Stimulated activated effector memory CD8-positive, alpha-beta T cell treated with anti-CD3 and anti-CD28 coated beads, Interleukin-12 subunit alpha, Interleukin-12 subunit beta, amount 100 ng/mL, for 72 hours (primary cell): ENCODE measurements around the gene SERAC1.

Source experiments
- ATAC-seq: fragments of 150-1000 bp; cut with Tn5 transposase; 2 replicates; pipeline ENCODE4 v1.10.0; 2021
- DNase-seq, 2 donors: peaks; one replicate each; pipeline ENCODE4 v3.0.0; 2021 to 2022; ENCODE audit warnings: low spot score in 2 of 2
- H3K27ac Mint-ChIP-seq: one replicate; pipeline ENCODE4 v1.8.0; 2022; ENCODE audit warnings: mild to moderate bottlenecking, mixed read lengths
- H3K36me3 Mint-ChIP-seq: one replicate; pipeline ENCODE4 v1.8.0; 2022; ENCODE audit warnings: mild to moderate bottlenecking, mixed read lengths
- H3K4me1 Mint-ChIP-seq: one replicate; pipeline ENCODE4 v1.8.0; 2022; ENCODE audit warnings: mixed read lengths
- H3K4me3 Mint-ChIP-seq: one replicate; pipeline ENCODE4 v1.8.0; 2022; ENCODE audit warnings: mild to moderate bottlenecking, mixed read lengths
- H3K9me3 Mint-ChIP-seq: one replicate; pipeline ENCODE4 v1.8.0; 2022; ENCODE audit warnings: mixed read lengths

Gene SERAC1

DNA sequence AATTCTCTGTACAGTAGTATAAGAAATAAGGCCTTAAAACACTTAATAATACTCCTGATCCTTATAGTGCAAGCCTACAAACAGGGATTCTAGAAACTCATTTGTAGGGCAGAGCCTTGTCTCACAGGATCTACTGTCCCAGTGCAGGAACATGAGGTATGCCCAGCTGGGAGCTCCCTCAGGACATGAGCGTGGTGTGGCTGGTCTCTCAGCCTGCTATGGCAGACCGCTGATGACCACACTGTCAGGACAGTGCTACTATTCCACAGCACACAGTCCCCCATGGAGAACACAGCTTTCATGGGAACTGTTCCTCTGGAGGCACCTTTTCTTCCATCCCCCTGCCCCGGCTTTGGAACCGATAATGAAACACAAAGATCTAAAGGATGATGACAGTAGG is 53.0 kb downstream of the SERAC1 start:
- H3K9me3 Mint-ChIP-seq: no peaks in the 10 kb centered on the region
- H3K36me3 Mint-ChIP-seq: peaks cover 29% of the 10 kb centered on the region
- H3K4me1 Mint-ChIP-seq: no peaks in the 10 kb centered on the region
- H3K27ac Mint-ChIP-seq: no peak overlapping the region
- H3K4me3 Mint-ChIP-seq: no peak overlapping the region
- ATAC-seq (no peak), DNase-seq (no peak)

DNA sequence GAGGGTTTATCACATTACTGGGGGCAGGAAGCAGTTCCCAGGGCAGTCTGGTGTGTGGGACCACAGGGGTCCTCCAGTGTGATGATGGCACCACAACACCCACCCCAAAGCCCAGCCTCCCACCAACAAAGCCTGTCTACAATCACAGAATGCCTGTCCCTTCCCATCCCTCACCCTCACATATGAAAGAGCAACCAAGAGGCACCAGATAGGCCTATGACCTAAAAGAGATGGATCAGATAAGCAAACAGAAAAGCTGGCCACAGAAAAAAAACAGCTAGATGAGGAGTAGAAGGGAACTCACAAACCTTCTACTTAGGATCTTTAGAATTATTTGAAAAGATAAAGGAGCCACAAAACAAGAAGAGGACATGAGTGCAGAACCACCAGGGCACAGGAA is 54.3 kb downstream of the SERAC1 start:
- Mint-ChIP-seq H3K4me3 (no peak overlapping the region), H3K4me1 (no peaks in the 10 kb centered on the region), H3K9me3 (no peaks in the 10 kb centered on the region), H3K27ac (no peak overlapping the region), H3K36me3 (peaks cover 42% of the 10 kb centered on the region)
- DNase-seq (no peak), ATAC-seq (no peak)

DNA sequence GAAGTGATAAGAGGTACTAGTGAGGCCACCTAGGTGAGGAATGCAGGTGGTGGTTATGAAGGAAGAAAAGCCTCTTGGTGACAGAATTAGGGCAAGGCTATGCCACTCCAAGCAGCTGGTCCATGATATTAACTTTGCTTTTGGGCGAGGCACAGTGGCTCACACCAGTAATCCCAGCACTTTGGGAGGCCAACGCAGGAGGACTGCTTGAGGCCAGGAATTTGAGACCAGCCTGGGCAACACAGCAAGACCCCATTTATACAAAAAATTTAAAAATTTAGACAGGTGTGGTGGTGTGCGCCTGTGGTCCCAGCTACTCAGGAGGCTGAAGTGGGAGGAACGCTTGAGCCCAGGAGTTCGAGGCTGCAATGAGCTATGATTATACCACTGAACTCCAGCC is 56.1 kb downstream of the SERAC1 start:
- ATAC-seq: no peak
- H3K27ac Mint-ChIP-seq: no peak overlapping the region

DNA sequence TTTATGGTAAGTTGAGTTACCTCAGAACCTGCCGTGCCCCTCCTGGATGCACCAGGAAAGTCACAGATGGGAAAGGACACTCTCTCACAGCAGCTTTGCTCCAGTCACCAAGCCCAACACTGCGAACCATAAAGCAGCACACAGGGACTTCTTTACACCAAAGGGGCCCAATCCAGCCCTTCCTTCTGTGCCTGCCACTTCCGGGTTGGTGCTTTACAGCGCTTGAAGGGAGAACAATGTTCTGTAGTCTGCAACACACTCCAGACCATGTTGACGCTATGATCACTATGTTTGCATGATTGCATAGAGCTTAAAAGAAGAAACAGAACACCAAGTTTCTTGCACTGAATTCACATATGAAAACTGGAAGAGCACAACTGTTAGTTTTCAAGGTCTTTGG is 57.1 kb downstream of the SERAC1 start:
- H3K27ac Mint-ChIP-seq: no peak overlapping the region
- DNase-seq (no peak), ATAC-seq (no peak)
- H3K4me1 Mint-ChIP-seq: no peaks in the 10 kb centered on the region
- no peak overlapping the region for H3K4me3 Mint-ChIP-seq
- no peaks in the 10 kb centered on the region for H3K9me3 Mint-ChIP-seq
- H3K36me3 Mint-ChIP-seq: peaks cover 42% of the 10 kb centered on the region

More for the DNA sequence above, 56.1 kb downstream of the SERAC1 start:
- Mint-ChIP-seq H3K36me3 (peaks cover 45% of the 10 kb centered on the region), H3K9me3 (no peaks in the 10 kb centered on the region), H3K4me3 (no peak overlapping the region), H3K4me1 (no peaks in the 10 kb centered on the region)
- no peak for DNase-seq

DNA sequence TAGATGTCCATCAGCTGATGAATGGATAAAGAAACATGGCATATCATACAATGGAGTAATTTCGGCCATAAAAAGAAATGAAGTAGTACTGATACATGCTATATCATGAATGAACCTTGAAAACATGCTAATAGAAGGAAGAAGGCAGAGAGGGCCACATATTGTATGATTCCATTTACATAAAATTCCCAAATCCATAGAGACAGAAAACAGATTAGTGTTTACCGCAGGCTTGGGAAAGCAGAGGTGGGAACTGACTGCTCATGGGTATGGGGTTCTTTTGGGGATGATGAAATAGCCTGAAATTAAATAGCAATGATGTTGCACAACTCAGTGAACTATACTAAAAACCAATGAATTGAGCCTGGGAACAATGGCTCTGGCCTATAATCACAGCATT is 58.3 kb downstream of the SERAC1 start:
- Mint-ChIP-seq H3K36me3 (peaks cover 42% of the 10 kb centered on the region), H3K27ac (no peak overlapping the region), H3K4me1 (no peaks in the 10 kb centered on the region), H3K9me3 (no peaks in the 10 kb centered on the region), H3K4me3 (no peak overlapping the region)
- no peak for ATAC-seq
- no peak for DNase-seq

DNA sequence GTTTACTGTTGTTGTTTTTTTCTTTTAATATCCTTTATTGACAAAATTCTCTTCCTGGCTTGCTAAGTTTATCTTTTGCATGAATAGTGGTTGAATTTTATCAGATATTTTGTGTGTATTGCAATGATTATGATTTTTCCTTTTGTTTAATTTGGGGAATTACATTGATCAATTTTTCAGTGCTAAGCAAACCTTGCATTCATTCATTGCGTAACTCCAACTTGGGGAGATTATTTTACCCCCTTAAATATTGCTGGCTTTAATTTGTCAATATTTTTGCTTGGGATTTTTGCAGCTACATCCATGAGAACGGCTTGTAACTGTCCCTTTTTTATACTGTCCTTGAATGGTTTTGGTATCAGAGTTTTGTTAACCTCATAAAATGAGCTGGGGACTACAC is 63.4 kb downstream of the SERAC1 start:
- no peaks in the 10 kb centered on the region for H3K9me3 Mint-ChIP-seq
- peaks cover 20% of the 10 kb centered on the region for H3K36me3 Mint-ChIP-seq
- DNase-seq: no peak
- ATAC-seq: no peak
- H3K4me1 Mint-ChIP-seq: no peaks in the 10 kb centered on the region
- no peak overlapping the region for H3K27ac Mint-ChIP-seq
- H3K4me3 Mint-ChIP-seq: no peak overlapping the region

DNA sequence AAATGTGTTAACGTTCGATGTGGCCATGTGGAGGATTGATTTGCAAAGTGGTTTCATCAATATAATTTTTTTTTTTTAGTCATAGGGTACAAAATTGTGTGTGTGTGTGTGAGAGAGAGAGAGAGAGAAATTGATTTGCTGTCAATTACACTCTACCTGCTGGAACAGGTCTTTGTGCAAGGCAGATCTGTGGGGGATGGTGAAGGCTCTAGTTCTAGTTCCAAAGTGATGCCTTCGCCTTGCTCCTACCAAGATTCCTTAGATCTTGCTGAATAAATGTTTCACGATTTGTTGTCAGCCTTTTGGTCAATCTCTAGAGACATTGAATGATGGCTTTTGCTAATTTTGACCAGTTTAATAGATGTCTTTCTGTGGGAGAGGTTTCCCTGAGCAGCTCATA is 64.8 kb downstream of the SERAC1 start:
- no peak for ATAC-seq
- no peak overlapping the region for H3K4me3 Mint-ChIP-seq
- H3K9me3 Mint-ChIP-seq: no peaks in the 10 kb centered on the region
- no peak for DNase-seq
- no peak overlapping the region for H3K27ac Mint-ChIP-seq
- H3K4me1 Mint-ChIP-seq: no peaks in the 10 kb centered on the region
- H3K36me3 Mint-ChIP-seq: peaks cover 16% of the 10 kb centered on the region

DNA sequence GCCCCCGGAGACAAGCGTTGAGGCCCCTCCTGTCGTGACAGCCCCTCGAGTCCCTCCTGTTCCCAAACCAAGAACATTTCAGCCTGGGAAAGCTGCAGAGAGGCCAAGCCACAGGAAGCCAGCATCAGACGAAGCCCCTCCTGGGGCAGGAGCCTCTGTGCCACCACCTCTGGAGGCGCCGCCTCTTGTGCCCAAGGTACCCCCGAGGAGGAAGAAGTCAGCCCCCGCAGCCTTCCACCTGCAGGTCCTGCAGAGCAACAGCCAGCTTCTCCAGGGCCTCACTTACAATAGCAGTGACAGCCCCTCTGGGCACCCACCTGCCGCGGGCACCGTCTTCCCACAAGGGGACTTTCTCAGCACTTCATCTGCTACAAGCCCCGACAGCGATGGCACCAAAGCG is 72.4 kb downstream of the SERAC1 start:
- Mint-ChIP-seq H3K9me3 (no peaks in the 10 kb centered on the region), H3K27ac (peak overlapping the region; percentile 60), H3K36me3 (peaks cover 73% of the 10 kb centered on the region), H3K4me1 (no peaks in the 10 kb centered on the region), H3K4me3 (no peak overlapping the region)
- no peak for DNase-seq
- no peak for ATAC-seq

DNA sequence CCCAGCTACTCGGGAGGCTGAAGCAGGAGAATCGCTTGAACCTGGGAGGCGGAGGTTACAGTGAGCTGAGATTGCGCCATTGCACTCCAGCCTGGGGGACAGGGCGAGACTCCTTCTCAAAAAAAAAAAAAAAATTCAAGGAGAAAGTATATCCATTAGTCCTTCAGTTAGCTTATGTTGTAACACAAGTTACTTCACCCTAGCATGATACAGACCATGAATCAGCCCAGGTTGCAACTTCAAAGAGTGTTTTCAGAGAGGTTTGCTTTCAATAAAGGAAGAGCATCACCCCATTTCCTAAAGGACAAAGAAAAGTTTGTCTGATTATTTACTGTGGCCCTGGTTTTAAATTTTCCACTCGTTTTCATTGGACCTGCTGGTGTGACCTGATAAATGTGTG is 73.0 kb downstream of the SERAC1 start:
- ATAC-seq: no peak
- H3K36me3 Mint-ChIP-seq: peaks cover 79% of the 10 kb centered on the region
- DNase-seq: no peak
- H3K27ac Mint-ChIP-seq: no peak overlapping the region
- H3K4me3 Mint-ChIP-seq: no peak overlapping the region
- H3K4me1 Mint-ChIP-seq: no peaks in the 10 kb centered on the region
- no peaks in the 10 kb centered on the region for H3K9me3 Mint-ChIP-seq

DNA sequence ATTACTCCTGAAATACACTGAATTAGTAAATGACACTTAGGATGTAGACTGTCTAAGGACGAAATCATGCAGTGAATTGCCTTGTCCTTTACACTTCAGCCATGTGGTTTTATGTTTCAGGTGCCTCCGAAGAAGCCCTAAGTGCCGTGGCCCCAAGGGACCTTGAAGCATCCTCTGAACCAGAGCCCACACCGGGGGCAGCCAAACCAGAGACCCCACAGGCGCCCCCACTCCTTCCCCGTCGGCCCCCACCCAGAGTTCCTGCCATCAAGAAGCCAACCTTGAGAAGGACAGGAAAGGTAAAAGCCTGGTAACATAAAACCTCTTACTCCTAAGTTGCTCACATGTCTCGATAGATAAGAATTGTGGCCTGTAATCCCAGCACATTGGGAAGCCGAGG is 75.3 kb downstream of the SERAC1 start:
- Mint-ChIP-seq H3K27ac (no peak overlapping the region), H3K36me3 (peaks cover 89% of the 10 kb centered on the region), H3K4me3 (no peak overlapping the region), H3K4me1 (no peaks in the 10 kb centered on the region), H3K9me3 (no peaks in the 10 kb centered on the region)
- no peak for DNase-seq
- no peak for ATAC-seq

DNA sequence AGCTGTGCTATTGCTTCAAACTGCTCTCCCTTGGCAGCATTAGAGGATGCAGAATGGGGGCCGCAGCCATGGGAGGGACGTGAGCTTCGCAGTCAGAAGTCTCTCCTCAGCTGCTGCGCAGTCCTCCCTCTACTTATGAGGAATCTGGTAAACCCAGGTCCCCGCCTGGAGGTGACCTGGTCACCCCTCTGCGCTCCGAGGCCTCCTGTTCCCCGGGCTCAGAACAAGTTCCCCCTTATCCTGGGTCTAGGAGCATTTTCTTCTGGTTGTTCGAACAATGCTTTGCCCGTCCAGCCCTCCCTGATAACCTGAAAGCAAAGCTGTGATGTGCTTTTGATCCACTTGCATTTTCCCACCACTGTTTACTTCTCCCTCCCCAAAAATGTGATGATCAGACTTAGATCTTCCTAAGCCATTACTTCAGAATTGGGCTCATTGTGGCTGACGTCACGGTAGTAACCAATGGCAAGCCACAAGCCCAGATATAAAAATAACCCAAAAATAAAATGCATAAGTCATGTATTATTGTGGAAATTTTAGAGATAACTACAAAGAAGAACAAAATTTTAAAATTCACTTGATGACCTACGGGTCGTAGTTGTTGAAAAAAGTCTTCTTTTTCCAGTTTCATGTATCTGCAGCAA is 80.7 kb downstream of the SERAC1 start:
- Mint-ChIP-seq H3K36me3 (peaks cover 99% of the 10 kb centered on the region), H3K4me3 (no peak overlapping the region), H3K9me3 (no peaks in the 10 kb centered on the region), H3K4me1 (no peaks in the 10 kb centered on the region), H3K27ac (no peak overlapping the region)
- no peak for ATAC-seq
- DNase-seq: no peak

DNA sequence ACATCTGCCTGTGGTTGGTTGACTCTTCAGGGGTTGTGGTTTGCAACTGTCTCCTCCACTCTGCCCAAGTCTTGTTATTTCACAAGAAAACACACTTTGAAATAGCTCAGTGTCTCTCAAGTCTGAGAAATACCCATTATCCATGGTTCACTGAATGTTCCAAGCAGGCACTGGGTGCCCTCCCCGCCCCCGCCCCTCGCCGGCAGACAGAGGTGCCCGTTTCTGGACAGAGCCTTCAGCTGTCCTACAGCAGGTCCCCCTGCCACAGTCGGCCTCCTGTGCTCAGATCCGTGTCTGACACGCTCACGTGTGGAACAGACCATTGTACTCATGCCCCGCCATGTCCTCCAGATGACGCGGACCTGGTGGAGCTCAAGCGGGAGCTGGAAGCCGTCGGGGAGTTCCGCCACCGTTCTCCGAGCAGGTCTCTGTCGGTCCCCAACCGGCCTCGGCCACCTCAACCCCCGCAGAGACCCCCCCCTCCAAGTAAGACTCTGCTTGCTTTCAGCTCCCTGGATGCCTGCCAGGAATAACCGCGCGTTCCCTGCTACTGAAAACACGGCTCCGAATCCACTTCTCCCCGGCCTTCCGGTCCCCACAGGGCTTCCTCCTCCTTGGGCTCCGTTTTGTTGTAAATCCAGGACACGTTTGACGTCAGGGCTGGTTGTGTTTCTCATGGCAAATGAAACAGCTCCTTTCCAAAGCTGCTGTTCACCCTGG is 81.4 kb downstream of the SERAC1 start:
- H3K27ac Mint-ChIP-seq: no peak overlapping the region
- DNase-seq: no peak
- H3K4me1 Mint-ChIP-seq: no peaks in the 10 kb centered on the region
- ATAC-seq: no peak
- H3K36me3 Mint-ChIP-seq: peaks cover 99% of the 10 kb centered on the region
- no peaks in the 10 kb centered on the region for H3K9me3 Mint-ChIP-seq
- H3K4me3 Mint-ChIP-seq: no peak overlapping the region

DNA sequence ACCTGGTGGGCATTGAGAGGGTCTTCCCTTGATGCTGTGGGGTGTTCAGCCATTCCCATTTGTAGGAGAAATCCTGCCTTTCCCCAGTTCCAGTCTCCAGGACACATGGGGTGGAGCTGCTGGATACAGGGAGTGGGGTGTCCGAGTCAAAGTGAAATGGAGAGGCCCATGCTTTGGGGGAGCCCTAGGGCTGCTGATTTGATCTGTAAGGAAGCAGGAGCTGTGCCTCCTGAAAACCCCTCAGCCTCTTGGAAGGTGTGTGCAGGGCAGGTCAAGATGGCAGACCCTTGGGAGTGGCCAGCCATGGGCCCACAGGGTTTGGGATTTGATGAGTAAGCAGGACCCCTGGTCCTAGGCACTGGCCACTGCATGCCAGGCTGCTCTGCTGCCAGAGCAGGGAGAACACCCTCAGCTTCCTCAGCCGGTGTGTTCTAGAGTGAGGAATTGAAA is 82.0 kb downstream of the SERAC1 start:
- H3K9me3 Mint-ChIP-seq: no peaks in the 10 kb centered on the region
- no peaks in the 10 kb centered on the region for H3K4me1 Mint-ChIP-seq
- peaks cover 99% of the 10 kb centered on the region for H3K36me3 Mint-ChIP-seq
- no peak overlapping the region for H3K27ac Mint-ChIP-seq
- DNase-seq (no peak), ATAC-seq (peak; percentile 37)
- no peak overlapping the region for H3K4me3 Mint-ChIP-seq

DNA sequence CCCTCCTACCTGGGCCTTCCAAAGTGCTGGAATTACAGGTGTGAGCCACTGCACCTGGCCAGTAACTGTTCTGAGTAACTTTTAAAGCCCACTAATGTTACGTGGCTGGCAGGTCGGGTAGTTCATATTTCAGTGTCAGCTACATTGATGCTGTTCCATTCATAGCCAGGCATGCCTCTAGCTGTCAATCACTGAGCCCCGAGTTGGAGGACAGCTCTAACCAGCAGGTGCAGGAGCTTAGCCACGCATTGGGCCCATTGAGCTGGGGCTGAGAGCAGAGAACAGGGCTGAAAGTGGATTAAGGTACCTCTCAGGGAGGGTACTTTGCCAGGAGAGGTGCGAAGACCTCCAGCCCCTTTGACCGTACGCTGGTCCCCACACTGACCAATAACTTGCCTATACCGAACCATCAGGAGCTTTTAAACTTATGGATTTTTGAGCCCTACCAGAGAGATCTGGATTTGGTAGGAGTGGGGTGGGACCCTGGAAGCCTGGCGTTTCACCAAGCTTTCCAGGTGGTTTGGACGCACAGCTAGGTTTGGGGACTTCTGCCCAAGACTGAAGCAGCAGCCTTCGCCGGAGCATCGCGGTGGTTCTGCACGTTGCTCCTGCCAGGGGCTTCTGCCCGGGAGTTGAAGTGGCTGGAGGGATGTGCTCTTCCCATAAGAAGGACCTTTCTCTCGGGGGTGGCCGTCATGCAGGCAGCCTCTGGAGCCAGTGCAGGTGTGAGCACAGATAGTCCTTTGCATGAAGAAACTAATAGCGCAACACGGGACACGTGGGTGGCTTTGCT is 82.6 kb downstream of the SERAC1 start:
- H3K9me3 Mint-ChIP-seq: no peaks in the 10 kb centered on the region
- H3K4me1 Mint-ChIP-seq: no peaks in the 10 kb centered on the region
- no peak overlapping the region for H3K27ac Mint-ChIP-seq
- ATAC-seq (no peak), DNase-seq (no peak)
- H3K4me3 Mint-ChIP-seq: no peak overlapping the region
- H3K36me3 Mint-ChIP-seq: peaks cover 99% of the 10 kb centered on the region

DNA sequence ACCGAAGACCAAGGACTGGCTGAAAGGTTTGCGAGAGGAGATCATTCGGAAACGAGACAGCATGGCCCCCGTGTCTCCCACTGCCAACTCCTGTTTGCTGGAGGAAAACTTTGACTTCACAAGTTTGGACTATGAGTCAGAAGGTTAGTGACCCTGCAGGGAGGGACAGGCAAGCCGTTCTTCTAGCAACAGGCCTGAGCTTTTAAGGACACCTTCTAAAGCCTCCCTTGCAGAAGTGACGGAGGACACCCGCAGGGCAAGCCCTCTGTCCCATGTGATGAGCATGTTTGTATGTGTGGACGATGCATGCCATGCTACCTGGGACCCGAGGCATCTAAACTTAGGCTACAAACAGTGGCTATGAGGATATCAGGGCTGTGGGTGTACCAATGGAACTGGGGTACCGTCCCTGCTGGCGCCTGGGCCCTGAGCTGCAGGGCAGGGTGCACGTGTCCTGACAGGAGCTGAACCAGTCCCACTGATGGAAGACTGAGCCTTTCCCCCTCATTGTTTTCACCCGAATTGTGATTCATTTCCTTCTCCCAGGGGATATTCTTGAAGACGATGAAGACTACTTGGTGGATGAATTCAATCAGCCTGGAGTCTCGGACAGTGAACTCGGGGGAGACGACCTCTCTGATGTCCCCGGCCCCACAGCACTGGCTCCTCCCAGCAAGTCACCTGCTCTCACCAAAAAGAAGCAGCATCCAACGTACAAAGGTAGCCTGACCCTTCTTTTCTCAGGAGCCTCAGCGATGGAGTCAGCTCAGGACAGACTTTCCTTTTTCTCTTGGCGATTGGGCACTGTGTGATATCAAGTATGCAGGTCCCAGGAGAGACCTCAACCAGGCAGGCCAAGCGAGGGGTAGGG is 84.4 kb downstream of the SERAC1 start:
- Mint-ChIP-seq H3K4me1 (no peaks in the 10 kb centered on the region), H3K4me3 (no peak overlapping the region), H3K27ac (no peak overlapping the region), H3K36me3 (peaks cover 99% of the 10 kb centered on the region), H3K9me3 (no peaks in the 10 kb centered on the region)
- DNase-seq: no peak
- ATAC-seq: no peak
